Astrocyte of the spinal cord (primary cell): ENCODE data around the gene TTC28.

Experiments used
- DNase-seq: peaks from one replicate; pipeline ENCODE4 v3.0.0; 2011; ENCODE audit warnings: low read depth, low spot score
- H3K4me3 ChIP-seq: 2 replicates; pipeline ENCODE4 v1.5.1; 2011; ENCODE audit warnings: low read depth, mild to moderate bottlenecking, low read length, moderate library complexity
- in situ Hi-C: cut with HindIII; loops from 2 replicates; pipeline ENCODE4 v1.10.0; 2017; ENCODE audit warnings: low sequenced_read_pairs
- TF ChIP-seq, protein P1 (sequence below): IDR thresholded peaks from 2 replicates; pipeline ENCODE4 v1.5.1; 2012; ENCODE audit warnings: low read depth, mild to moderate bottlenecking, low read length, inconsistent platforms

Gene TTC28

DNA sequence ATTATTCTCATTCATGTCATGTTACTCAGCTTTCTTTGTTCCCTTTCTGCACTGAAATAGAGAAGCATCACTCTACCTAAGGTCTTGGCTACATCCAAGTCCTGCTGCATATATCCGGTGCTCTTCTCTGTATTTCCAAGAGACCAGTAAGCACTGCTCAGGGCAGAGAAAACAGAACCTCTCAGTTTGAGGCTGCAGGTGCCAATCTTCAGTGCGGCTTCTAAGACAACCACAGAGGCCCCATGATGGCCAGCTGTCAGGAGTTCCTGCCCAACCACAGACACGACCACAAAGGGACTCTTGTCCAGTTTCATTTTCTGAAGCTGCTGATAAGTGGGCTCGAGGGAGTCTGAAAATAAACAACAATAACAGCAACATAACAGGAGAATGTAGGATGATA, 382.1 kb downstream of the TTC28 start:
- no peak overlapping the region for H3K4me3 ChIP-seq
- TF ChIP-seq, protein P1, sequence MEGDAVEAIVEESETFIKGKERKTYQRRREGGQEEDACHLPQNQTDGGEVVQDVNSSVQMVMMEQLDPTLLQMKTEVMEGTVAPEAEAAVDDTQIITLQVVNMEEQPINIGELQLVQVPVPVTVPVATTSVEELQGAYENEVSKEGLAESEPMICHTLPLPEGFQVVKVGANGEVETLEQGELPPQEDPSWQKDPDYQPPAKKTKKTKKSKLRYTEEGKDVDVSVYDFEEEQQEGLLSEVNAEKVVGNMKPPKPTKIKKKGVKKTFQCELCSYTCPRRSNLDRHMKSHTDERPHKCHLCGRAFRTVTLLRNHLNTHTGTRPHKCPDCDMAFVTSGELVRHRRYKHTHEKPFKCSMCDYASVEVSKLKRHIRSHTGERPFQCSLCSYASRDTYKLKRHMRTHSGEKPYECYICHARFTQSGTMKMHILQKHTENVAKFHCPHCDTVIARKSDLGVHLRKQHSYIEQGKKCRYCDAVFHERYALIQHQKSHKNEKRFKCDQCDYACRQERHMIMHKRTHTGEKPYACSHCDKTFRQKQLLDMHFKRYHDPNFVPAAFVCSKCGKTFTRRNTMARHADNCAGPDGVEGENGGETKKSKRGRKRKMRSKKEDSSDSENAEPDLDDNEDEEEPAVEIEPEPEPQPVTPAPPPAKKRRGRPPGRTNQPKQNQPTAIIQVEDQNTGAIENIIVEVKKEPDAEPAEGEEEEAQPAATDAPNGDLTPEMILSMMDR: no peak
- in situ Hi-C loops: no loop called here
- DNase-seq: no peak

DNA sequence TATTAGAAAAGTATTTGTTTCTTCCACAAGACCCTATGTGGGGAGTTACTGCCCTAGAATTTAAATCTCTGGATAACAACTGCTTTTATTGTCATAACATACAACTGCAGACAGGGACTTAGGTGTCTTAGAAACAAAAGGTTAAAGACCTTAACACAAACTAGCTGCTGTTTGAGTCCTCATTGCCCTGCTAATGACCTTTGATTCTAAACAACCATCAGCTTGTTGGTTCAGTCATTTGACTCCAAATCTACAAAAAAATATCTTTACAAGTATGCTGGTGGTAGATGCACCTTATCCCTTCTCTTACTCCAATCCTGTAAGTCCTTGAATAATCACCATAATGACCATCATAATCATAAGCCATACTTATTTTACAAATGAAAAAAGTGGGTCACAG, 383.2 kb downstream of the TTC28 start:
- in situ Hi-C loops: no loop called here
- TF ChIP-seq, protein P1: no peak
- H3K4me3 ChIP-seq: no peak overlapping the region
- DNase-seq: no peak

DNA sequence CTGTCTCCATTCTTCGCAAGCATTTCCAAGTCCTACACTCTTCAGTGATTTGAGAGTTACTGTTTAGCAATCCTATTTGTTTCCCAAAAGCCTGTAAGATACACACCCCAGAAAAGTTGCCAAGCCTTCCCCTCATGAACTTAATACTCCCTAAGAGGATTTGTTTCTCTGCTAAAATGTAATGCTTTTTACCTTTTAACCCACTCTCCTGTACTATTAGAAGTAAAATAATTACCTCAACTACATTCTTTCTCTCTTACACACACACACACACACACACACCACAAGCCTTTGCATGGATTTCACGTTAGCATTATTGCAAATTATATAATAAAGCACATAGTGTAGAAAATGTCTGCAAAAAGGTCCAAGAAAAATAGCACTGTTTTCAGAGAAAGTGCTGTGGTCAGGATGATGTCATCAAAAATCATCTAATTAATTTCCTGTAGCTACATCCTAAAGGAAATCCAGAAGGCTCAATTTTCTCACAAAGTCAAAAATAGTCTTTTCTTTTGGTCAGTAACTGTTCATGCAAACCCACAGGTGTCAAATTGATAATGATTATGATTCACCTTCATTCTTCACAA, 396.5 kb downstream of the TTC28 start:
- DNase-seq: peak; percentile 74
- no peak overlapping the region for H3K4me3 ChIP-seq
- TF ChIP-seq, protein P1: no peak
- in situ Hi-C loops: no loop called here

DNA sequence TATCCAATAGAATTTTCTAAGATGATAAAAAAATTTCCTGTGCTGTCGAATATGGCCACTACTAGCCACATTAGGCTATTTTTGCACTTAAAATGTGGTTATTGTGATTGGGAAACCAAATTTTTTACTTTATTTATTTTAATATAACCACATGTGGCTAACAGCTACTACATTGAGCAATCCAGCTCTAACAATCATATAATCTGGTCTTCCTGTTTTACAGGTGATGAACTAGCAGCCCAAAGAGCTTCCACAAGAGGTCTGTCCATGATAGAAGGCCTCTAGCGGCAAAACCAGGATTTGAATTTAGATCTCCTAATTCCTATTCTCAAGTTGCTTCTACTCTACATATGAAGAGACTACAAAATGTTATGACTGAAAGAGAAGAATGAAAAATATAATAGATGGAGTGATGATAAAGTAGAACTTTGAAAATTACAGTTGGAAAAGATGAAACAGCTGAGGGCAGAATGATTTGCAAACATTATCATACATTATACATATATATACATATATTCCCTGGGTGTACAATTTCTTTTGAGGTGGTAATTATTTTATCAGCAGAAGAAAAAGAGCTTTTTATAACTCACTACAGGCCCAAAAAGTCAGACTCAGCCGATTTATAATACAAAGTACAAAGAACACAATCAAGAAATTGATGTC, 397.1 kb downstream of the TTC28 start:
- H3K4me3 ChIP-seq: no peak overlapping the region
- TF ChIP-seq, protein P1: no peak
- in situ Hi-C loops: no loop called here
- DNase-seq: peak; percentile 32

DNA sequence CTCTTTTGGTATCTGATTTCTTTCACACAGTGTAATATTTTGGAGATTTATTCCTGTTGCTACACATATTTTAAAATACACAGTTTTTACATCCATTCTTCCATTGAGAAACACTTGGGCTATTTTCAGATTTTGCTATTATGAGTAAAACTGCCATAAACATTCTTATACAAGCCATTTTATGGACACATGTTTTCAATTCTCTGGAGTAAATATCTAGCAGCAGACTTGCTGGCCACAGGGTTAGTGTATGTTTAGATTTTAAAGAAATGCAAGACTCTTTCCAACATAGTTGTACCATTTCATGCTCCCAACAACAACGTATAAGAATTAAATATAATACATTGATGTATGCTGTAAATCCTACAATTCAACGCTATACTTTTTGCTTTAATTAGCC, 399.8 kb downstream of the TTC28 start:
- no peak overlapping the region for H3K4me3 ChIP-seq
- DNase-seq: no peak
- TF ChIP-seq, protein P1: no peak
- in situ Hi-C loops: no loop called here

DNA sequence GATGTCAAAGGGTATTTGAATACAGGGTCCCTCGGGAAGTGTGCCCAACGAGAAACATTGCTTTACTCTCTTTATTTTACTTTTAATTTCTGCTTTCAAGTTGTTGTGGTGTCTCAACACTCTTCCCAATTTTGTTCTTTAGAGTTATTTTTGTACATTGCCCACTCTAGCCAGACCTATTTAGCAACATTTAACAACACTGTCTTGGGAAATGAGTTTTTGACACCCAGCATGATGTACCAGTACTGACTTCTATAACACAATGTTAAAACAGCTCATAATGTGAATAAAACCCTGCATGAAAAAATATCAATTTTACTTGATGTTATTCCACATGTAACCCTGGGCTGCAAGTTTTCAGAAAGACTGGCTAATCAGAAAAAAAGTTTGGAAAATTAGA, 410.4 kb downstream of the TTC28 start:
- TF ChIP-seq, protein P1: no peak
- in situ Hi-C loops: no loop called here

DNA sequence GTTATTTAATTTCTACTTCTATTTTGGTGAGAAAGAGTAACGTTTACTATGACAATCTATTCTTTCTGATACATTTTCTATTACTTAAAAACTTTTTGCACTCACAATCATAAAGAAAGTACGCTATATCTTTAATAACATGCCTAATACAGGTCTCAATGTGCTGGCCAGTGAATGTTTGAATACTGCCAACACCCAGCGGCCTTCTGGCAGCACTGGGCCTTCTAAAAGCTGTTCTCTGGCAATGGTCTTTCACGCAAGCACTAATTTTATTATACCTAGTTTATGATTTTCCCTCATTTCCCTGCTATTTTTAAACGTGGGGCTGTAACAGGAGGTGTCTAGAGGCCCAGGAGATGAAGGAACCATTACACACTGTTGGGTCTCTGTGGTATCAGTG, 410.8 kb downstream of the TTC28 start:
- DNase-seq: no peak
- TF ChIP-seq, protein P1: no peak
- in situ Hi-C loops: no loop called here
- no peak overlapping the region for H3K4me3 ChIP-seq

More for the DNA sequence above, 410.4 kb downstream of the TTC28 start:
- no peak for DNase-seq
- no peak overlapping the region for H3K4me3 ChIP-seq
